Panc1 (cell line): ENCODE results near the gene MAPK7. TPM values are rescaled to one million over a fixed set of nuclear protein-coding genes. Genes with fewer than 3 reads are reported as not detected.

Experiments
- ATAC-seq: fragments of 200-7000 bp; cut with Tn5 transposase; 2 replicates; pipeline ENCODE4 v1.9.1; 2020; ENCODE audit warnings: mild to moderate bottlenecking, moderate library complexity
- BruUV-seq: library from RNA; stranded (reverse); fragments of 400-500 nt; replicated peaks from 2 replicates; lab custom pipeline; 2021; lab: Mats Ljungman, UMichigan
- CTCF ChIA-PET: fragments of 300-600 bp; sonication (Branson Sonifier 250); formaldehyde crosslinking; loops from one replicate; lab custom pipeline; 2022; ENCODE audit warnings: antibody characterized with exemption; lab: Charles Lee
- POLR2A ChIA-PET: fragments of 300-600 bp; sonication (Branson Sonifier 250); formaldehyde crosslinking; loops from one replicate; lab custom pipeline; 2022; ENCODE audit warnings: antibody characterized with exemption; lab: Charles Lee
- DNase-seq: peaks from one replicate; pipeline ENCODE4 v3.0.0-alpha.2; 2010; ENCODE audit warnings: low read depth, low spot score
- H3K27ac ChIP-seq: 2 replicates; pipeline ENCODE4 v1.5.1; 2011; ENCODE audit warnings: mild to moderate bottlenecking, low read length, inconsistent platforms
- H3K27me3 ChIP-seq: fragments of 200-500 bp; sonication (Bioruptor generic); 2 replicates; pipeline ENCODE4 v1.6.0; 2014; ENCODE audit warnings: low read length, inconsistent platforms; ENCODE audit not compliant: control insufficient read depth, insufficient read depth
- H3K36me3 ChIP-seq: fragments of 200-500 bp; sonication (Bioruptor generic); 2 replicates; pipeline ENCODE4 v1.5.1; 2014; ENCODE audit warnings: inconsistent platforms, mild to moderate bottlenecking, low read length, moderate library complexity; ENCODE audit not compliant: control insufficient read depth, insufficient read depth
- H3K4me1 ChIP-seq: 2 replicates; pipeline ENCODE4 v1.5.1; 2011; ENCODE audit warnings: inconsistent platforms, mild to moderate bottlenecking, low read length, moderate library complexity; ENCODE audit not compliant: control insufficient read depth, insufficient read depth
- H3K4me3 ChIP-seq, 2 experiments: 2 replicates each; pipeline ENCODE4 v1.5.1; 2011 to 2012; ENCODE audit warnings: low read depth in 2 of 2, low read length in 2 of 2, mild to moderate bottlenecking in 2 of 2, inconsistent platforms in 1 of 2, moderate library complexity in 1 of 2
- H3K9me3 ChIP-seq: fragments of 200-500 bp; sonication (Bioruptor generic); 2 replicates; pipeline ENCODE4 v1.5.1; 2014; ENCODE audit warnings: low read depth, mild to moderate bottlenecking, inconsistent platforms, low read length, moderate library complexity; ENCODE audit not compliant: control insufficient read depth, insufficient read depth
- POLR2AphosphoS5 ChIP-seq: IDR thresholded peaks from 2 replicates; pipeline ENCODE4 v1.6.1; 2012; ENCODE audit warnings: mild to moderate bottlenecking, low read depth, low read length, moderate library complexity
- SIN3A ChIP-seq: IDR thresholded peaks from 2 replicates; pipeline ENCODE4 v1.6.1; 2012; ENCODE audit warnings: low read depth, mild to moderate bottlenecking, low read length, moderate library complexity, borderline replicate concordance; ENCODE audit not compliant: insufficient read depth
- TCF7L2 ChIP-seq: IDR thresholded peaks from 2 replicates; pipeline ENCODE4 v1.6.1; 2011; ENCODE audit warnings: mild to moderate bottlenecking, low read depth, low read length, inconsistent platforms
- in situ Hi-C: cut with HindIII; loops from 2 replicates; pipeline ENCODE4 v1.10.0; 2016; ENCODE audit warnings: low sequenced_read_pairs, low pct_unique_long_range_greater_than_20kb
- intact Hi-C: fragments of 100-400 bp; cut with micrococcal nuclease; formaldehyde crosslinking; loops from one replicate; pipeline ENCODE4 v1.10.0; 2022; ENCODE audit not compliant: unreplicated experiment
- total RNA-seq: library from RNA; stranded (reverse); gene quantifications from one replicate; pipeline ENCODE4 v1.2.1, GENCODE V29; 2021; ENCODE audit not compliant: unreplicated experiment
- TF ChIP-seq, protein P1 (sequence below): fragments of 450-650 bp; IDR thresholded peaks from 2 replicates; pipeline ENCODE4 v1.5.1; 2017; ENCODE audit warnings: mild to moderate bottlenecking
- TF ChIP-seq, protein P2 (sequence below), 2 experiments: IDR thresholded peaks; 2 replicates each; pipeline ENCODE4 v1.6.1; 2011 to 2012; ENCODE audit warnings: low read depth in 2 of 2, control low read depth in 1 of 2, low read length in 1 of 2, mild to moderate bottlenecking in 1 of 2, moderate library complexity in 1 of 2; ENCODE audit not compliant: insufficient read depth in 1 of 2

The MAPK7 gene
- total RNA-seq, 1 experiment from 2014 or later: 28.9 TPM

DNA sequence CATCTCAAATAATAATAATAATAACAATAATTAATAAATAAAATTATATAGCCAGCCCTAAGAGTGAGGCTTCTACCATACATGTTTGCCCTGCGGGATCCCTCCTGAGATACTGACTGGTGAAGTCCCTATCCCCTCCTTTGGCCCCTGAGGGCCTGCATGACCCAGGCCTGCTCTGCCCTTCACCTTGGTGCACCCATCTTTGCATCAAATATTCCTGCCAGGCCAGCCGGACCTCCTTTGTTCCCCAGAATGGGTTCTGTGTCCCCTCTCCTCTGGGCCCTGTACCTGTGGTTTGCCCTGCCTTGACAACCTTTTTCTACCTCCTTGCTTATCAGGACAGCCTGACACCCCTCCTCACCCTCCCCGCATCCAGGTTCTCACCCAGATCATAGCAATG, 30.8 kb downstream of the MAPK7 start:
- in situ Hi-C loops: no loop called here
- POLR2A ChIA-PET: no interaction called here

DNA sequence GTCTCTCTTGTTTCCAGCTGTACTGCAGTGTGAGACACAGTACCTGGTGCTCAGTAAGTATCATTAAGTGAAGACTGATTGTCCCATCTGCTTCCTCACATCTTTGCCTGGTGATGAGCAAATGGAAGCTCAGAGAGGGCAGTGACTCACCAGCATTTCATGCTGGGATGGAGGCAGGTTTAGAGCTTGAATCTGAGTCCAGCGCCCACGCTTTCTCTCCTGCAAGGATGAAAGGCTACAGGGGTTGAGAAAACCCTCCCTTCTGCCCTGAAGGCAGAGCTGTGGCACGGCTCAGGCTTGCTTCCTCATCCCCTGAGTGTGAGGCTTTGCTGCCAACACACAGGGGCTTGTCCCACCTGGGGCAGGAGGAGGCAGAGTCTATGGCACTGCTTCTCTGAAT, 31.2 kb downstream of the MAPK7 start:
- intact Hi-C loops (no loop called here), in situ Hi-C loops (no loop called here)
- ChIA-PET POLR2A (no interaction called here), CTCF (interaction anchor here (0.8 kb wide), 1 partner anchor 32 kb away, joined by 4 read pairs; no protein-coding TSS in a partner anchor)
- Histone ChIP-seq H3K4me1 (no peaks in the 10 kb centered on the region), H3K4me3 (no peak overlapping the region), H3K27me3 (no peaks in the 10 kb centered on the region), H3K27ac (no peak overlapping the region), H3K36me3 (no peaks in the 10 kb centered on the region), H3K9me3 (no peaks in the 10 kb centered on the region)
- TF ChIP-seq, protein P1, sequence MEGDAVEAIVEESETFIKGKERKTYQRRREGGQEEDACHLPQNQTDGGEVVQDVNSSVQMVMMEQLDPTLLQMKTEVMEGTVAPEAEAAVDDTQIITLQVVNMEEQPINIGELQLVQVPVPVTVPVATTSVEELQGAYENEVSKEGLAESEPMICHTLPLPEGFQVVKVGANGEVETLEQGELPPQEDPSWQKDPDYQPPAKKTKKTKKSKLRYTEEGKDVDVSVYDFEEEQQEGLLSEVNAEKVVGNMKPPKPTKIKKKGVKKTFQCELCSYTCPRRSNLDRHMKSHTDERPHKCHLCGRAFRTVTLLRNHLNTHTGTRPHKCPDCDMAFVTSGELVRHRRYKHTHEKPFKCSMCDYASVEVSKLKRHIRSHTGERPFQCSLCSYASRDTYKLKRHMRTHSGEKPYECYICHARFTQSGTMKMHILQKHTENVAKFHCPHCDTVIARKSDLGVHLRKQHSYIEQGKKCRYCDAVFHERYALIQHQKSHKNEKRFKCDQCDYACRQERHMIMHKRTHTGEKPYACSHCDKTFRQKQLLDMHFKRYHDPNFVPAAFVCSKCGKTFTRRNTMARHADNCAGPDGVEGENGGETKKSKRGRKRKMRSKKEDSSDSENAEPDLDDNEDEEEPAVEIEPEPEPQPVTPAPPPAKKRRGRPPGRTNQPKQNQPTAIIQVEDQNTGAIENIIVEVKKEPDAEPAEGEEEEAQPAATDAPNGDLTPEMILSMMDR: no peak
- TF ChIP-seq SIN3A (no peak), TCF7L2 (no peak), POLR2AphosphoS5 (no peak)
- TF ChIP-seq, protein P2, sequence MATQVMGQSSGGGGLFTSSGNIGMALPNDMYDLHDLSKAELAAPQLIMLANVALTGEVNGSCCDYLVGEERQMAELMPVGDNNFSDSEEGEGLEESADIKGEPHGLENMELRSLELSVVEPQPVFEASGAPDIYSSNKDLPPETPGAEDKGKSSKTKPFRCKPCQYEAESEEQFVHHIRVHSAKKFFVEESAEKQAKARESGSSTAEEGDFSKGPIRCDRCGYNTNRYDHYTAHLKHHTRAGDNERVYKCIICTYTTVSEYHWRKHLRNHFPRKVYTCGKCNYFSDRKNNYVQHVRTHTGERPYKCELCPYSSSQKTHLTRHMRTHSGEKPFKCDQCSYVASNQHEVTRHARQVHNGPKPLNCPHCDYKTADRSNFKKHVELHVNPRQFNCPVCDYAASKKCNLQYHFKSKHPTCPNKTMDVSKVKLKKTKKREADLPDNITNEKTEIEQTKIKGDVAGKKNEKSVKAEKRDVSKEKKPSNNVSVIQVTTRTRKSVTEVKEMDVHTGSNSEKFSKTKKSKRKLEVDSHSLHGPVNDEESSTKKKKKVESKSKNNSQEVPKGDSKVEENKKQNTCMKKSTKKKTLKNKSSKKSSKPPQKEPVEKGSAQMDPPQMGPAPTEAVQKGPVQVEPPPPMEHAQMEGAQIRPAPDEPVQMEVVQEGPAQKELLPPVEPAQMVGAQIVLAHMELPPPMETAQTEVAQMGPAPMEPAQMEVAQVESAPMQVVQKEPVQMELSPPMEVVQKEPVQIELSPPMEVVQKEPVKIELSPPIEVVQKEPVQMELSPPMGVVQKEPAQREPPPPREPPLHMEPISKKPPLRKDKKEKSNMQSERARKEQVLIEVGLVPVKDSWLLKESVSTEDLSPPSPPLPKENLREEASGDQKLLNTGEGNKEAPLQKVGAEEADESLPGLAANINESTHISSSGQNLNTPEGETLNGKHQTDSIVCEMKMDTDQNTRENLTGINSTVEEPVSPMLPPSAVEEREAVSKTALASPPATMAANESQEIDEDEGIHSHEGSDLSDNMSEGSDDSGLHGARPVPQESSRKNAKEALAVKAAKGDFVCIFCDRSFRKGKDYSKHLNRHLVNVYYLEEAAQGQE (IDR thresholded peaks at IDR 0.05; ENCODE audit: insufficient read depth in 1 of 2, low read depth in 2 of 2, low read length in 1 of 2): no peak
- no TSS peak for BruUV-seq
- ATAC-seq: no peak
- no peak for DNase-seq

More for the DNA sequence above, 30.8 kb downstream of the MAPK7 start:
- no peaks in the 10 kb centered on the region for H3K27me3 ChIP-seq
- H3K36me3 ChIP-seq: no peaks in the 10 kb centered on the region
- H3K4me1 ChIP-seq: no peaks in the 10 kb centered on the region
- TF ChIP-seq POLR2AphosphoS5 (no peak), SIN3A (no peak), TCF7L2 (no peak)
- TF ChIP-seq, protein P2 (IDR thresholded peaks at IDR 0.05; ENCODE audit: insufficient read depth in 1 of 2, low read depth in 2 of 2, low read length in 1 of 2): no peak
- TF ChIP-seq, protein P1: no peak
- no peaks in the 10 kb centered on the region for H3K9me3 ChIP-seq
- DNase-seq (no peak), ATAC-seq (no peak)
- no TSS peak for BruUV-seq
- no peak overlapping the region for H3K4me3 ChIP-seq
- intact Hi-C loops: no loop called here
- no peak overlapping the region for H3K27ac ChIP-seq
- CTCF ChIA-PET: no interaction called here
